Bone marrow (tissue), 2 donors: ENCODE results near the gene CREB5.

Source experiments
- DNase-seq, 2 donors: peaks; one replicate each; lab custom pipeline; 2025; lab: John Stamatoyannopoulos, UW

CREB5 gene

GRCh38 chr7:28643584-28644340 lies 231.4 kb downstream of the CREB5 start:
- no peak for DNase-seq

DNA sequence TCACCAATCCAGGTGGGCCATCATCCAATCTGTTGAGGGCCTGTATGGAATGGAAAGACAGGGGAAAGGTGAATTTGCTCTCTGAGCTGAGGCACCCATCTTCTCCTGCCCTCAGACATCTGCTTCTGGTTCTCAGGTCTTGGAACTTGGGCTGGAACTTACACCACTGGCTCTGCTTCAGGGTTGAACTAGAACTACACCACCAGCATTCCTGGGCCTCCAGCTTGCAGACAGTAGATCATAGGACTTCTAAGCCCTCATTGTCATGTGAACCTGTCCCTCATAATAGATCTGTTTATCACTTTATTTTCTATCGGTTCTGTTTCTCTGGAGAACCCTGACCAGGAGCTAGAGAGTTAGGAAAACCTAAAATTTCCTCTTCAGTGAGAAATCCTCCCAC lies 233.5 kb downstream of the CREB5 start:
- no peak for DNase-seq

- no peak for DNase-seq
These were observed 234.2 kb downstream of the CREB5 start for GRCh38 chr7:28646376-28647075.

DNA sequence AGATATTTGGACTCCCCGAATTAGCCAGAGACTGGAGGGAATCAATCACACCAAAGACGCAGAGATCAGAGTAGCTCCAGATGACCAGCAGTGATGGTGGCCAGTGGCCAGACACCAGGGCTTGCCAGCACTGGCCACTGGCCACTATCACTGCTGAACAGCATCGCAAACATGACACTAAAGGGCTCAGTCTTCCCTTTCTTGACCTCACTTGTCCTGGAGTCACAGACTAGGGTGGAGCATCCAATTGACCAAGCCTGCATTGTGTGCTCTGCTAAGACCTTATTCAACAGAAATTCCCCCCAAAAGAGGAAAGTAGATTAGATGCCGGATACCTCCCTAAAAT lies 234.7 kb downstream of the CREB5 start:
- DNase-seq = no peak

- no peak for DNase-seq
These were observed 236.9 kb downstream of the CREB5 start for GRCh38 chr7:28649189-28649588.

GRCh38 chr7:28649811-28650210 lies 237.5 kb downstream of the CREB5 start:
- DNase-seq = no peak

GRCh38 chr7:28654110-28654509 lies 241.8 kb downstream of the CREB5 start:
- DNase-seq = no peak

DNA sequence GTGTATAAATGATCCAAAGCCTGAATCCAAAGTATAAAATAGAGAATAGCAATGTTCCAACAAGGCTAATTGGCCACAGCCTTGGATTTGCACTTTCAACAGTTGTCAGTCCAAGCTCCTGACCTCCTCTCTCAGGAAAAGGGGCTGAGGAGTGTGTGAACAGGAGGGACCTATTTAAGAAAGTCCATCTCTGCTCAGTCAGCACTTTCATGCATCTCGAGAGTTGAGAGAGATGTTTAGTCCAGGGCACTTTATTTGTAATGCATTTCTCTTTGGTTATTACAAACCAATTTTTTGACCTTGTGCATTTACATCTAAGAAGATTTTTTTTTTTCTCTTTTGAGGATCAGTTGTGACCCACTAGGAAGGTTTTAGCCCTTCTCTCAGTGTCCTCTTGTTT lies 244.2 kb downstream of the CREB5 start:
- no peak for DNase-seq

GRCh38 chr7:28658381-28658780 lies 246.1 kb downstream of the CREB5 start:
- DNase-seq = no peak

DNA sequence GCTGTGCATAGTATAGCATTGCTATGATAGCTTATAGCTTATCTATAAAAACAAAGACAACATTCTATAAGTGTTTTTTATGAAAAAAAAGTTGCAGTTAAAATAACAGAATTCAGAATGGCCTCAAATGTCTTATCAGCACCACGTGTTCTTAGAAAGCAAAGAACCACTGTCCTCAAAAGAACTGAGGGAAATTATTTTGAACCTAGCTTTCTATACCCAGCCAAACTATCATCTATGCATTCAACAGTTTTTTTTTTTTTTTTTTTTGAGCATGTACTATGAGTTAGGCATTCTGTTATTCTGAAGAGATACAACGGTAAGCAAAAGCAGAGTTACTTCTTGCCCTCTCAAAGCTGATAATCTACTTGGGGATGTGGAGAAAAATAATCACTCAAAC lies 247.8 kb downstream of the CREB5 start:
- DNase-seq = no peak

- no peak for DNase-seq
These were observed 249.7 kb downstream of the CREB5 start for GRCh38 chr7:28661826-28662595.

DNA sequence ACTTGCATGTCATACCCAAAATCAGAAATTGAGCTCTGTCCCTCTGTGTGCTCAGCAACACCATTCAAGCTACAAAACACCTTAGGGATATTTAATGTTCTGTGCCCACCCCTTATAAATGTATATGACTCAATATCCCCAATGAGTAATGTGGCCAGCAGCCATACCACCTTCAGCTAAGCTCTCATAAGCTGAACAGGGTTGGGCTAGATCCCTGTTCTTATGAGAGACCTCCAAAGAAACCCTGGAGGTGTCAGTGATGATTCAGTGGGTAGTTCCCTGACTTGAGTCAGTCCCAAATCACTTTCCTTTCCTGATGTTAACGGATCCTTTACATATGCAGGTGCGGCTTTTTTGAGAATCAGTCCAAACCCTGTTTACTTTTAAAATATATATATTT lies 253.8 kb downstream of the CREB5 start:
- DNase-seq = no peak

DNA sequence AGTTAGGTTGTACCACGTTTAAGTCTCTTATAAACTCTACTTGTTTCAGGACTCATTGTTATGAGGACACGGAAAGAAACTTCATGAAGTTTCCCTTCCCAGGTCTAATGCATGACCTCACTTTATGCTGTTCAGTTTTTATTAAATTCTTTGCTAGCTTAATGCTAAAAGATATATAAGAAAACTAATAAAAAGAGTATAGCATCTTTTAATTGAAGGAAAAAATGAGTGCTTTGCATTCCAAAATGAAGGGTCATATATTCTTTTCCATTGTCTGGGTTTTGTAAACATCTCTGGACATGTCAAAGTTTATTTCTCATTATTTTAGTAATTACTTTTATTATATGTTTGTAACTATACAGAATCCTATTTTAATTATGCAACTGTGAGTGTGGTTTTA lies 255.8 kb downstream of the CREB5 start:
- no peak for DNase-seq

- no peak for DNase-seq
These were observed 257.0 kb downstream of the CREB5 start for GRCh38 chr7:28669330-28669729.

DNA sequence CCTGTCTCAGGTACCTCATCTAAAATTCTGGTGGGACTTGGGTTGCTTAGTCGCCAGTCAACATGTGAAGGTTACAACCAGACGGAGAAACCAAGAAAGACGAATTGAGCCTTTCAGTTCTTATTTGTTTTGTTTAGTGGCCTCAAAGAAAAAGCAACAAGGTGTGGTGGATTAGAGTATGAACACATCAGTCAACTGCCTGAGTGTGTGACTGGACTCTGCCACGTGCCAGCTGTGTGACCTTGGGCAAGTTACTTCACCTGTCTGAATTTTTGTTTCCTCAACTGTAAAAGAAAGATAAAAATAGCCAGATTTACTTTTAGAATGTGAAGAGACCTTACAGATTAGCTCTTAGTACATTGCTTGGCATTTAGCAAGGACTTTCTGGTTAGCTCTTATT lies 259.2 kb downstream of the CREB5 start:
- DNase-seq = no peak

DNA sequence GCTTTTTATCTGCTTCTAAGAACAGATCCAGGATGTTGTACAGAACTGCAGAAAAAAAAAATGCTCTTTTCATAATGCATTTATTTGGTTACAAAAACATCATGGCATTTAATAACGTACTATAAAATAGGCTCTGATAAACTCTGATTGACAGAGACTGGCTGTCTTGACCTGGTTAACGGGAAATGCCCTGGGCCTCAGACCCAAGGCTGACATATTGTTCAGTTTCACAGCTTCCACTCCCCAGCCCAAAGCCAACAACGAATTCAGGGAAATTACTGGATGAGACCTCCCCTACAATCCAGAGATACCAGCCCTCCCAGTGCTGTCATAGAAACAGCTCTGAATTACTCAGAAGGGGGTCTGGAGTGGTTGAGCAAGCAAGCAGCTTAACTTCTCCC lies 260.1 kb downstream of the CREB5 start:
- DNase-seq = no peak

GRCh38 chr7:28674359-28674782 lies 262.1 kb downstream of the CREB5 start:
- no peak for DNase-seq

- no peak for DNase-seq
These were observed 263.1 kb downstream of the CREB5 start for GRCh38 chr7:28675429-28675828.

- DNase-seq = no peak
These were observed 265.4 kb downstream of the CREB5 start for GRCh38 chr7:28677668-28678067.

DNA sequence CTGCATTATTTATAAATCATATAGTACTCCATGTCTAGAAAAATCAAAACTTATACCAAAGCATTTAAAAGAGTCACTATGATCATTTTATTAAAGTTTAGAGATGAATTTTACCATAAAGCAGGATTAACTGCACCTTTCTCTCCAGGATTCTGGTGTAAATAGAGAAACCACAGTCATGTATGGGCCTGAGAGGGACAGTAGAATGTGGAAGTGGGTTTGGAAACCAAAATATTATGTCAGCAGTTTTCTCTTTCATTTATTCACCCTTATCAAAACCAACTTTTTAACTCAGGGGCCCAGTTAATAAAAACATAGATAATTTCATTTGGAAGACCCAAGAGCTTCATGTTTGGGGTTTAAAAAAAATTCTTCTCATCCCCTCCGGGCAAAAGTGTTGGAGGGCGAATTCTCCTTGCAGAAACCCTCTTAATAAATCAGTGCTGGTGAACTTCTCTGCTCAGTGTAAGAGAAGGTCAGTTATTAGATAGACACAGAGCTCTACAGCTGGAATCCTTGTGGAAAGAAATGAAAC lies 266.2 kb downstream of the CREB5 start:
- no peak for DNase-seq

DNA sequence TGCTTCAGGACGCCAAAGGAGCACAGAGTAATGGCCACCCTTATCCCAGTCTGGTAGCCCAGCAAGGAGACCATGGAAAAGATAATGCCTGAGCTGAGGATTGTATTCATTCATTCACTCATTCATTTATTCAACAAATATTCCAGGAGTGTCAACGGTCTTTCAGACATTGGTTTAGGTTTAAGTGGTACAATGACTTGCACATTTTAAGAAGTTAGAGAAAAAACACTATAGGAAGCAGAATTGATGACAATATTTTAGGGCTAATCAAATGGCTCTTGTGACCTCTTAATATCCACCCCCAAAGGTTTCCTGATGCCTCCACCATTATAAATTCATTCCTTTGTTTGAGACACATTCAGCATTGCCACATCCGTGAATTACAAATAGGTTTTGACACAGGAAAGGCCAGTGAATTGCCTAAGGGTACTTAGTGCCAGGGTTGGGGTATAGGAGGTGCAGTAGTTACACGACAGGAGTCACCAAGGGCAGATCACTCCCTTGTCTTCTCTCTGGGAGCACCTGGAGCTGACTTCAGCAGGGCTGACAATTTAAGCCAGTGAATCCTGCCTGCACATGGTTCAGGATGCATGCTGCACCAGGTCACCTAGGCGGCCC lies 269.5 kb downstream of the CREB5 start:
- no peak for DNase-seq

- no peak for DNase-seq
These were observed 270.5 kb downstream of the CREB5 start for GRCh38 chr7:28682801-28683200.
